Endodermal cell (in vitro differentiated cells): ENCODE data around the gene MGP. TPM values are rescaled to one million over a fixed set of nuclear protein-coding genes. Genes with fewer than 3 reads are reported as not detected.

Experiments used
- DNase-seq: peaks from one replicate; pipeline ENCODE4 v3.0.0-alpha.2; 2017
- H3K27ac ChIP-seq: 2 replicates; pipeline ENCODE4 v1.5.1; 2013; ENCODE audit warnings: mild to moderate bottlenecking, low read depth, low read length, moderate library complexity
- H3K27me3 ChIP-seq: 2 replicates; pipeline ENCODE4 v1.6.1; 2013; ENCODE audit warnings: mild to moderate bottlenecking, low read length, moderate library complexity; ENCODE audit not compliant: insufficient read depth, control insufficient read depth, poor library complexity, severe bottlenecking
- H3K36me3 ChIP-seq: 2 replicates; pipeline ENCODE4 v1.7.0; 2013; ENCODE audit warnings: mild to moderate bottlenecking, low read length, moderate library complexity; ENCODE audit not compliant: control insufficient read depth, insufficient read depth
- H3K4me1 ChIP-seq: one replicate; pipeline ENCODE4 v1.7.0; 2013; ENCODE audit warnings: low read length; ENCODE audit not compliant: control insufficient read depth, insufficient read depth
- H3K4me3 ChIP-seq: 2 replicates; pipeline ENCODE4 v1.5.1; 2013; ENCODE audit warnings: mild to moderate bottlenecking, low read length, moderate library complexity
- H3K9ac ChIP-seq: 2 replicates; pipeline ENCODE4 v1.6.1; 2013; ENCODE audit warnings: mild to moderate bottlenecking, low read length, moderate library complexity; ENCODE audit not compliant: poor library complexity, severe bottlenecking; ENCODE audit errors: extremely low read depth
- H3K9me3 ChIP-seq: 2 replicates; pipeline ENCODE4 v1.6.1; 2013; ENCODE audit warnings: mild to moderate bottlenecking, low read length, moderate library complexity; ENCODE audit not compliant: control insufficient read depth
- H3K27ac Mint-ChIP-seq: 2 replicates; pipeline ENCODE4 v1.8.0; 2020; ENCODE audit warnings: mixed read lengths
- H3K27me3 Mint-ChIP-seq: 2 replicates; pipeline ENCODE4 v1.8.0; 2021; ENCODE audit warnings: mild to moderate bottlenecking, mixed read lengths; ENCODE audit not compliant: insufficient read depth
- H3K36me3 Mint-ChIP-seq: 2 replicates; pipeline ENCODE4 v1.8.0; 2020; ENCODE audit warnings: low read depth, mixed read lengths
- H3K4me1 Mint-ChIP-seq: 2 replicates; pipeline ENCODE4 v1.8.0; 2020; ENCODE audit warnings: mixed read lengths
- H3K4me3 Mint-ChIP-seq: 2 replicates; pipeline ENCODE4 v1.8.0; 2020; ENCODE audit warnings: mild to moderate bottlenecking, moderate library complexity, mixed read lengths
- H3K9me3 Mint-ChIP-seq: 2 replicates; pipeline ENCODE4 v1.8.0; 2020; ENCODE audit warnings: mild to moderate bottlenecking, mixed read lengths
- WGBS, 2 experiments: methylation state at CpG; one replicate each; pipeline versions ENCODE4 v1.1.5 to v1.1.7; 2013; ENCODE audit warnings: missing lambda C conversion rate in 2 of 2, mixed read lengths in 1 of 2; ENCODE audit not compliant: insufficient coverage in 1 of 2, insufficient read length in 1 of 2; 5-methylcytosine and 5-hydroxymethylcytosine counted together
- total RNA-seq, 2 donors: library from RNA; stranded (reverse); fragmentation: NEBNext Ultra II Directional in 1 of 2; extraction: Animal tissue kit (Norgen Biotek cat#: 25700) in 1 of 2; gene quantifications; 2 replicates in 1 of 2; 3 replicates in 1 of 2; pipeline ENCODE4 v1.2.1, GENCODE V29; 2021
- TF ChIP-seq, protein P1 (sequence below): fragments of 200-600 bp; sonication (generic); conservative IDR thresholded peaks from 2 replicates; pipeline ENCODE4 v1.5.0; 2021; ENCODE audit warnings: antibody characterized with exemption, mild to moderate bottlenecking

The MGP gene
- total RNA-seq, 2 donors from 2014 or later = not detected

DNA sequence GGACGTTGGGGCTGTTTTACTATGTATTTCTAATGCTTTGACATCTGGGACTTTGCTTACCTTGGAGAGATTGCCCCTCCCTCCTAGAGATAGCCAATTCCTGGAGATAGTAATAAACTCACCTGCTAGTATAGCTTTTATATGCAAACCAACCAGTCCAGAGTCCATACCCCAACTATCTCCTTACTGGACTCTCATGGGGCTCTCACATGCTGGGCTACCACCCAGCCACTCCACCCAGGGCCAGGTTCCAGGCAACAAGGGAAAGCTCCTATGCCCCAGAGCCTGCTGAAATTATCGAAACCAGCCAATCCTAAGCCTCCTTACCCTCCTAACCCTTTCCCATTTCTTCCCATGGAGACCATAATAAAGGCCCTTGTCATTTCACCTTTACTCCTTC is 25.5 kb upstream of the MGP start:
- WGBS, 2 experiments = 91% methylated on average over 2 of the region's 2 CpGs; no CpG with 5 or more reads in 1 of the 2 experiments
- Histone ChIP-seq H3K4me1 (no peaks in the 10 kb centered on the region), H3K4me3 (no peak overlapping the region), H3K27me3 (no peaks in the 10 kb centered on the region), H3K27ac (no peak overlapping the region), H3K9ac (no peak overlapping the region), H3K9me3 (no peaks in the 10 kb centered on the region), H3K36me3 (no peaks in the 10 kb centered on the region)
- Mint-ChIP-seq H3K9me3 (no peaks in the 10 kb centered on the region), H3K36me3 (no peaks in the 10 kb centered on the region), H3K27me3 (no peaks in the 10 kb centered on the region), H3K4me1 (peaks cover 9% of the 10 kb centered on the region), H3K27ac (no peak overlapping the region), H3K4me3 (no peak overlapping the region)
- TF ChIP-seq, protein P1, sequence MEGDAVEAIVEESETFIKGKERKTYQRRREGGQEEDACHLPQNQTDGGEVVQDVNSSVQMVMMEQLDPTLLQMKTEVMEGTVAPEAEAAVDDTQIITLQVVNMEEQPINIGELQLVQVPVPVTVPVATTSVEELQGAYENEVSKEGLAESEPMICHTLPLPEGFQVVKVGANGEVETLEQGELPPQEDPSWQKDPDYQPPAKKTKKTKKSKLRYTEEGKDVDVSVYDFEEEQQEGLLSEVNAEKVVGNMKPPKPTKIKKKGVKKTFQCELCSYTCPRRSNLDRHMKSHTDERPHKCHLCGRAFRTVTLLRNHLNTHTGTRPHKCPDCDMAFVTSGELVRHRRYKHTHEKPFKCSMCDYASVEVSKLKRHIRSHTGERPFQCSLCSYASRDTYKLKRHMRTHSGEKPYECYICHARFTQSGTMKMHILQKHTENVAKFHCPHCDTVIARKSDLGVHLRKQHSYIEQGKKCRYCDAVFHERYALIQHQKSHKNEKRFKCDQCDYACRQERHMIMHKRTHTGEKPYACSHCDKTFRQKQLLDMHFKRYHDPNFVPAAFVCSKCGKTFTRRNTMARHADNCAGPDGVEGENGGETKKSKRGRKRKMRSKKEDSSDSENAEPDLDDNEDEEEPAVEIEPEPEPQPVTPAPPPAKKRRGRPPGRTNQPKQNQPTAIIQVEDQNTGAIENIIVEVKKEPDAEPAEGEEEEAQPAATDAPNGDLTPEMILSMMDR = no peak
- no peak for DNase-seq

DNA sequence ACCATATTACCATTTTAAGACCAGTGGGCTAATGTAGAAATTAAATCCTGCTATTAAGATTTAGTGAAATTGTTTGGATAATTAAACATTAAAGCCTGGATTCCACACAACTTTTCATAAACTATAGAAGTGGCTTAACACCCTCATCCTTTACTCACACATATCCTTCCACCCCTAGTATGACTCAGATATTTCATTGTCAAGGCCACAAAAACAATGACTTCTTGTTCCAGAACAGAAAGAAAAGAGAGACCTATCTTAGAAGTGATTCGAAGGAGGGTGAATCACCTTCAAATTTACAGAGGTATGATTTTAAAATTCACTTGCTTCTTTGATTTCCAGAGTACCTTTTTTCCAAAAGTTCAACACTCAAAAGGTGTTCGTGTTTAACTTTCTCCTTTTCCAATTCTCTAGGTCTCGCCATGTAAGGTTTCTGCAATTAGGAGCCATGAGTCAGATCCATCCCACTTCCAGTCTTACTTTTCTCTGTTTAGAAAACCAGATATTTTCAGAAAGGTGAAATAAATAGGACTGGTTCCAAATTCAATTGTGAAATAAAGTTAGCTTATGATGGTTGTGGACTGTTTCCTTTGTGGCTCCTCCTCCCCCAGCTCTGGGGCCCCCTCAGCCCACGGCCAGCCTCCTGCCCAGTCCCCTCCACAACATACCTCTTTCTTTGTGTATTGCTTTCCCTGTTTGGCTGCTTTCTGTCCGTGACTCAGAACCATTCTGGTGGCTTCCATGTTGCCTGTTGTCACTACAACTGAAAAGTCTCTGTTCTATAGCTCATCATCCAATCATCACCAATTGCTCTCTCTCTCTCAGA is 24.6 kb upstream of the MGP start:
- Mint-ChIP-seq H3K4me3 (no peak overlapping the region), H3K27ac (no peak overlapping the region), H3K9me3 (no peaks in the 10 kb centered on the region), H3K4me1 (peaks cover 8% of the 10 kb centered on the region), H3K27me3 (no peaks in the 10 kb centered on the region), H3K36me3 (no peaks in the 10 kb centered on the region)
- TF ChIP-seq, protein P1 = no peak
- Histone ChIP-seq H3K9ac (no peak overlapping the region), H3K9me3 (no peaks in the 10 kb centered on the region), H3K4me1 (no peaks in the 10 kb centered on the region), H3K36me3 (no peaks in the 10 kb centered on the region), H3K27ac (no peak overlapping the region), H3K4me3 (no peak overlapping the region), H3K27me3 (no peaks in the 10 kb centered on the region)
- WGBS, 2 experiments = 90 to 92% methylated on average over 3 to 5 of the region's 5 CpGs
- no peak for DNase-seq

DNA sequence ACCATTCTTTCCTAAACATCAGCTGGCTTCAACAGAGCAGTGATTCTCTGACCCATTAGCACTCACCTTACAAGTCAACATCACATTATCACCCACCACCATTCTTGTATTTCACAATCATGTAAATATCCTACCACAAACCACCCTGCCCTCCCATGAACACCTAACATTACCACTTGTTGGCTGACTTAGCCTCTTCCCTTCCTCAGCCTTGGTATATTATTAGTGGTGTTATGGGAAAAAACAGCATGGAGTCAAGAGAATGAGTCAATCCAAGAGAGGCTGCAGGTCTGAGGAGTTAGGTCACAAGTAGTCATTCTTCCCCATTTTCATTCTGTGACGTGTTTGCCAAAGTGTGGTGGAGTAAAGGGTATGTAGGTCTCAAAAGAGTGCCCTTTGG is 22.3 kb upstream of the MGP start:
- no peaks in the 10 kb centered on the region for H3K9me3 Mint-ChIP-seq
- DNase-seq = no peak
- H3K36me3 Mint-ChIP-seq = no peaks in the 10 kb centered on the region
- no peak overlapping the region for H3K27ac ChIP-seq
- H3K4me1 ChIP-seq = no peaks in the 10 kb centered on the region
- TF ChIP-seq, protein P1 = no peak
- H3K27me3 Mint-ChIP-seq = no peaks in the 10 kb centered on the region
- no peak overlapping the region for H3K4me3 ChIP-seq
- no peaks in the 10 kb centered on the region for H3K9me3 ChIP-seq
- 87% methylated on average over 1 of the region's 1 CpG; no CpG with 5 or more reads in 1 of the 2 experiments for WGBS, 2 experiments
- no peaks in the 10 kb centered on the region for H3K27me3 ChIP-seq
- no peak overlapping the region for H3K9ac ChIP-seq
- H3K36me3 ChIP-seq = no peaks in the 10 kb centered on the region
- peaks cover 8% of the 10 kb centered on the region for H3K4me1 Mint-ChIP-seq
- H3K27ac Mint-ChIP-seq = no peak overlapping the region
- H3K4me3 Mint-ChIP-seq = no peak overlapping the region
